ENCODE measurements around the gene GRK1. TPM values are rescaled to one million over a fixed set of nuclear protein-coding genes. Genes with fewer than 3 reads are reported as not detected.
A peak's percentile ranks its signal among the peaks of the same experiment; 100 is the strongest.

GRK1 gene
- total and polyA plus RNA-seq, 2 of the 13 experiments (the other 11 are each of a cell fraction or from before 2014, with no cell fraction given), result 0.07 to 0.12 TPM

GRCh38 chr13:113658836-113659235 is 8.2 kb upstream of the GRK1 start (continued):
- no peak for TF ChIP-seq SAFB2 (CRISPR knock-in tag; IDR thresholded peaks at IDR 0.05; ENCODE audit: borderline replicate concordance, low read depth)

GRCh38 chr13:113659337-113659736 is 7.7 kb upstream of the GRK1 start:
- no peaks in the 10 kb centered on the region for H4K20me1 ChIP-seq (ENCODE audit: insufficient read depth, low read length)
- no peak overlapping the region for H3K4me2 ChIP-seq (ENCODE audit: low read depth, low read length)
- ChIA-PET POLR2A (no interaction called here), CTCF (ENCODE audit: low intra/inter-chr PET ratio, low total read pairs) (no interaction called here)
- H3K79me2 ChIP-seq (ENCODE audit: insufficient read depth, low read length), result no peaks in the 10 kb centered on the region
- WGBS (ENCODE audit: low lambda C conversion rate), result 35% methylated on average over 8 of the region's 8 CpGs
- BruUV-seq (replicated peaks), result no TSS peak
- intact Hi-C loops (cut with micrococcal nuclease; ENCODE audit: unreplicated experiment), result no loop called here
- no peak overlapping the region for H3K9ac ChIP-seq (ENCODE audit: insufficient read depth, low read depth, low read length)
- H3K27ac ChIP-seq (ENCODE audit: extremely low read length, insufficient read depth, low read length), result no peak overlapping the region
- H3K36me3 ChIP-seq (replicated peaks in 1 of 2; ENCODE audit: control insufficient read depth in 1 of 2, insufficient read depth in 2 of 2, low read length in 2 of 2), result no peaks in the 10 kb centered on the region
- TF ChIP-seq ATF7 (IDR thresholded peaks at IDR 0.05) (peak; percentile 71), ATF7 (CRISPR knock-in tag; IDR thresholded peaks at IDR 0.05) (no peak), PRDM10 (CRISPR knock-in tag; IDR thresholded peaks at IDR 0.05; ENCODE audit: low read depth) (no peak), PBX3 (CRISPR knock-in tag; IDR thresholded peaks at IDR 0.05; ENCODE audit: borderline replicate concordance) (no peak)
- H2AFZ ChIP-seq (ENCODE audit: low read length), result no peak overlapping the region
- peaks cover 6% of the 10 kb centered on the region; the same call in 1 of the 2 replicates for H3K4me1 ChIP-seq (ENCODE audit: insufficient read depth, low read length)
- H3K4me3 ChIP-seq (replicated peaks in 1 of 3; ENCODE audit: insufficient read depth in 1 of 3, low read depth in 2 of 3, low read length in 3 of 3), result no peak overlapping the region
- in situ Hi-C loops (cut with HindIII; ENCODE audit: extremely low pct_ligation_motif_present, low pct_unique_long_range_greater_than_20kb), result no loop called here
- DNase-seq (ENCODE audit: low spot score) (no peak), FAIRE-seq (no peak), ATAC-seq (no peak)
- no peaks in the 10 kb centered on the region for H3K9me3 ChIP-seq (ENCODE audit: low read length)
- peaks cover 0 to 29% of the 10 kb centered on the region in 2 experiments; a peak in 4 of 5 replicates for H3K27me3 ChIP-seq (ENCODE audit: control insufficient read depth in 1 of 2, insufficient read depth in 2 of 2, low read length in 2 of 2)

All from HepG2 (cell line).